Epithelial cell of proximal tubule (primary cell): Measurements from ENCODE around the gene TMEM63B. TPM values are rescaled to one million over a fixed set of nuclear protein-coding genes. Genes with fewer than 3 reads are reported as not detected.

Source experiments
- DNase-seq: peaks from one replicate; pipeline ENCODE4 v3.0.0-alpha.2; 2011; ENCODE audit warnings: low read depth
- H3K4me3 ChIP-seq: 2 replicates; pipeline ENCODE4 v1.5.1; 2011; ENCODE audit warnings: low read depth, mild to moderate bottlenecking, low read length
- total RNA-seq: library from RNA; depleted of rRNA; stranded (reverse); fragments of >200 nt; gene quantifications from 2 replicates; pipeline ENCODE4 v1.2.3, GENCODE V29; 2015
- TF ChIP-seq, protein P1 (sequence below): conservative IDR thresholded peaks from 2 replicates; pipeline ENCODE4 v1.5.1; 2012; ENCODE audit warnings: low read depth, mild to moderate bottlenecking, low read length

TMEM63B gene
- total RNA-seq, 1 donor from 2014 or later: 47.9 TPM

DNA sequence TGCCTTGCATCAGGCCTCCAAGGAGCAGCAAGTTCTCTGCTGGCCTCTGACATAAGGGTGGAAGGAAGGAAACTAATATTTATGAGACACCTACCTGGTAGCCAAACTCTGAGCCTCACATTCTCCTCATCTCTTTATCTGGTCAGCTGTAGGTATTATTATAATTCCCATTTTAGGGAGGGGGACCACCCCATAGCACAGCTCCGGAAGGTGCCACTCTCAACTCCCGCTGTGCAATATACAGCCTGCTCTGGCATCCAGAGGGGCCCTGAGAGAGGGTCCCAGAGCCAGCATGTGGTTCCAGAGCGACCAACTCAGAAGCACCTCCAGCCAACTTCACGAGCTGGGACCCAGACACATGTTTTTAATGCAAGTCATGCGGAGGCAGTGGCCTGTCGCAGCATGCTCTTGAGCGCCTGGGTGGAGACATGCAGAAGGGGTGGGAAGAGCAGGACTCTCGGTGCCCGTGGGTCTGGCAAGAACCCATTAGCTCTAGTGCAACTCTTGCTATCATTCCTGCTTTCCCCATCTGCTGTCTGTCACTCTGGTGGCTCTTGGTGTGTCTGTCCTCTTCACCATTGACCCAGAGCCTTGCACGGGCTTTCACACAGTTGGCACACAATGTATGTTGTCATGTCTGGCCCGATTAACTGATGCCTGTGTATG lies 74.4 kb downstream of the TMEM63B start:
- no peak for DNase-seq
- no peak overlapping the region for H3K4me3 ChIP-seq
- TF ChIP-seq, protein P1, sequence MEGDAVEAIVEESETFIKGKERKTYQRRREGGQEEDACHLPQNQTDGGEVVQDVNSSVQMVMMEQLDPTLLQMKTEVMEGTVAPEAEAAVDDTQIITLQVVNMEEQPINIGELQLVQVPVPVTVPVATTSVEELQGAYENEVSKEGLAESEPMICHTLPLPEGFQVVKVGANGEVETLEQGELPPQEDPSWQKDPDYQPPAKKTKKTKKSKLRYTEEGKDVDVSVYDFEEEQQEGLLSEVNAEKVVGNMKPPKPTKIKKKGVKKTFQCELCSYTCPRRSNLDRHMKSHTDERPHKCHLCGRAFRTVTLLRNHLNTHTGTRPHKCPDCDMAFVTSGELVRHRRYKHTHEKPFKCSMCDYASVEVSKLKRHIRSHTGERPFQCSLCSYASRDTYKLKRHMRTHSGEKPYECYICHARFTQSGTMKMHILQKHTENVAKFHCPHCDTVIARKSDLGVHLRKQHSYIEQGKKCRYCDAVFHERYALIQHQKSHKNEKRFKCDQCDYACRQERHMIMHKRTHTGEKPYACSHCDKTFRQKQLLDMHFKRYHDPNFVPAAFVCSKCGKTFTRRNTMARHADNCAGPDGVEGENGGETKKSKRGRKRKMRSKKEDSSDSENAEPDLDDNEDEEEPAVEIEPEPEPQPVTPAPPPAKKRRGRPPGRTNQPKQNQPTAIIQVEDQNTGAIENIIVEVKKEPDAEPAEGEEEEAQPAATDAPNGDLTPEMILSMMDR: no peak

DNA sequence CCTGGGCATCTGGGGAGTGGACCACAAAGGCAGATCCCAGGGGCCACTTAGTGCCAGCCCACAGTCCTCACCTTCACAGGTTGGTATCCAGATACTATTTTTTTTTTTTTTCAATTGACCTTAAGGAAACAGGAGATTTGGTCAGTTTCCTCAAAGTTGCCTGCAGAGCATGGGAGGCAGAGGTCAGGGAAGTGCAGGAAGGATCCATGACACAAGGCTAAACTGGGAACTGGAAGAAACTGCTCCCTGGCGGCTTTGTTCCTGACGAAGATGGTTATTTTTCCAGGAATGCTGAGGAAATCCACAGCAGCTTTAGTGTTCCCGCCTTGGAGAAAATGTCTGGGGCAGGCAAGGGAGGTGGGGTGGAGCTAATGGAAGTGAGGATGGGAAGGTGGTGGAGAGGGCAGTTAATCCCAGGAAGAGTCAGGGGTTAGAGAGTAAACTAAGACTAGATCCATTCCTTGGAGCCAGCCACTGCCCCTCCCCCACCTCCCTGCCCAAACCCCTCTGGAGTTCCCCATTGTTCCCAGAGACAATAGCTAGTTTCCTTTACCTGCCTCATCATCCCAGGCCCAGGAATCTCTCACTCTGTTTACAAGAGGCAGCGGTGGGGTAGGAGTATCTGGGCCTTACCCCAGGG lies 75.1 kb downstream of the TMEM63B start:
- no peak overlapping the region for H3K4me3 ChIP-seq
- no peak for DNase-seq
- TF ChIP-seq, protein P1: no peak

DNA sequence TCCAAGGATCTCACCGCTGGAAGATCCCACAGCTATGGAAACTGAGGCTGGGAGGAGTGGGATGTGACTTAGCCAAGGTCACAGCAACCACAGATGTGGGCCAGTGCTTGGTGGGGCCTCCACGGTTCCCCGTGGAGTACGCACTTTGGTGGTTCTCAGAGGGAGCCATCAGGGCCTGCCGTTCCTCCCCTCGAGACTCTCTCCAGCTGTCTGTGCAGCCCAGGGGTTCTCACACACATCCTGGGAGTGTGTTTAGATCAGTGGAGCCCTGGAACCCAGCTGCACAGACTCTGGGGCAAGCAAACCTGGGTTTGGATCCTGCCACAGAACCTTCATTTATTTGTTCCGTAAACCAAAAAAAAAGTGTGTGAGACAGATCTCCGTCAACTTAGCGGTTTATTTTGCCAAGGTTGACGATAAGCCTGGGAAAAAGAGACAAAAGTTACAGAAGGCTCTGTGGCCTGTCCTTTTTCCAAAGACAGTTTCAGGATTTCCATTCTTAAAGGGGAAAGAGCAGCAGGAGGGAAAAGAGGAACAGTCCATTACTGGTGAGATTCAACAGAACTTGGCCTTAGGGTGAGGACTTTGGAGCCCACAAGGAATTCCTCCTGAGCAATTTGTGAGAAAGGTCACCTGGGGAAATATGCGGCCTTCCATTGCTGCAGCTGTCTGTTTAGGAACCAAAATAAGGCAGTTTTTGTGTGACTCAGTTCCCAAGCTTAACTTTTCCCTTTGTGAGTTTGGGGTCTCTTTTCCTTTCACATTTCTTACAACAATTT lies 75.8 kb downstream of the TMEM63B start:
- TF ChIP-seq, protein P1: no peak
- H3K4me3 ChIP-seq: no peak overlapping the region
- no peak for DNase-seq

DNA sequence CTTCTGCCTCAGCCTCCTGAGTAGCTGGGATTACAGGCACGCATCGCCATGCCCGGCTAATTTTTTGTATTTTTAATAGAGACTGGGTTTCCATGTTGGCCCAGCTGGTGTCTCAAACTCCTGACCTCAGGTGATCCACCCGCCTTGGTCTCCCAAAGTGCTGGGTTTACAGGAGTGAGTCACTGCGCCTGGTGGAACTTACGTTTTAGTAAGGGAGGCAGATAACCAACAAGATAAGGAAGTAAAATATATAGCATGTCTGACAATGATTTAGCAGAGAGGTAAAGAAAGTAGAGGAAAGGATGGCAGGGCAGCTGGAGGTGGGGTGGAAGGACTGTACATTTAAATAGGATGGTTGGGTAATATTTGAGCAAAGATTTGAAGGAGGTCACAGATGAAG lies 76.6 kb downstream of the TMEM63B start:
- no peak overlapping the region for H3K4me3 ChIP-seq
- no peak for DNase-seq
- TF ChIP-seq, protein P1: no peak

Other genes with a start within 250 kb of the TMEM63B start
- gene MRPL14, start 102 bp upstream of the TMEM63B start, total RNA-seq: 95.5 and 167 TPM in 2 replicates
- not detected in 2 replicates for gene CAPN11, start 31.3 kb downstream of the TMEM63B start, total RNA-seq
- not detected in 2 replicates for gene MYMX, start 89.4 kb downstream of the TMEM63B start, total RNA-seq
- 47.6 and 78.6 TPM in 2 replicates for gene SLC29A1, start 96.0 kb downstream of the TMEM63B start, total RNA-seq
- gene HSP90AB1, start 119.5 kb downstream of the TMEM63B start, total RNA-seq: 1,541 and 1,680 TPM in 2 replicates
- gene SLC35B2, start 130.0 kb downstream of the TMEM63B start, total RNA-seq: 70.9 and 76.8 TPM in 2 replicates
- gene NFKBIE, start 138.0 kb downstream of the TMEM63B start, total RNA-seq: 61.6 and 131 TPM in 2 replicates
- gene TMEM151B, start 142.9 kb downstream of the TMEM63B start, total RNA-seq: 0.07 TPM in 1 of 2 replicates, not detected in the other
- gene AARS2, start 185.8 kb downstream of the TMEM63B start, total RNA-seq: 10.4 and 17.6 TPM in 2 replicates
- gene SPATS1, start 215.1 kb downstream of the TMEM63B start, total RNA-seq: not detected in 2 replicates